Activated CD4-positive, alpha-beta T cell treated with anti-CD3 and anti-CD28 coated beads, Interleukin-2, amount 50 U/mL, for 1 hour (primary cell): ENCODE results near the gene TMEM62.
"Not testable (repeated sequence)": the region's sequence is repeated elsewhere in the genome, so short reads cannot be mapped to it uniquely, and the experiment has no call there.

Source experiments
- DNase-seq: peaks from one replicate; pipeline ENCODE4 v3.0.0-alpha.2; 2020

TMEM62 gene

DNA sequence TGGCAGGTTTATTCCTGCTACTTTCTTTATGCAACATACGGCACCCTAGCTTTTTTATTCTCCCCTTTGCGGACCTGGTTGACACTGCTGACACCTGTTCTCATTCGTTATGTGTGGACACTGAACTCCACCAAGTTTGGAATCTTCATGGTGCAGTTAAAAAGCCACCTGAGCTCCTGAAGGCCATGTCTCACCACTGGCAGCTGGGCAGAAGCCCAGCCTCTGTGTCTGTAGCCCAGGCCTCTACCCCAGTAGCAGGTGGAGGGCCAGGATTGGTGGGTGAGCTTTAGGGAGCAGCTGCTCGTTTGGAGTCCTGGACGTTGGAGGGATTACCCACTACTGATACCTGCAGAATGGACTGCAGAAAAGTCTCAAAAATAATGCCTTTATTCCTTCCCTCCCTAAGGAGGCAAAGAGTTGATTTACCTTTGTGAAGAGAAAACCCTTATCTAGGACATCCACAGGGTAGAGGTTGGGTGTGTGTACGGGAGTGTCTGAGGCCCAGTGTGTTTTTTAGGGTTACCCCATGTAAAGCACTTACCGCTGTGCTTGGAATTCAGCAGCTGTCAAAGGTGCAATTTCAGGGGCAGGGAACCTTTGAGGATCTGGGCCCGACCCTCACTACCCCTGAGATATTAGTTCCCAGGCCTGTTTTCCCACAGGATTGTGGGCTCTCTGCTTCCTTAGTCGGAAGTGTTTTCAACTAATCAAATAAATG is 51.2 kb downstream of the TMEM62 start:
- DNase-seq, result no peak

DNA sequence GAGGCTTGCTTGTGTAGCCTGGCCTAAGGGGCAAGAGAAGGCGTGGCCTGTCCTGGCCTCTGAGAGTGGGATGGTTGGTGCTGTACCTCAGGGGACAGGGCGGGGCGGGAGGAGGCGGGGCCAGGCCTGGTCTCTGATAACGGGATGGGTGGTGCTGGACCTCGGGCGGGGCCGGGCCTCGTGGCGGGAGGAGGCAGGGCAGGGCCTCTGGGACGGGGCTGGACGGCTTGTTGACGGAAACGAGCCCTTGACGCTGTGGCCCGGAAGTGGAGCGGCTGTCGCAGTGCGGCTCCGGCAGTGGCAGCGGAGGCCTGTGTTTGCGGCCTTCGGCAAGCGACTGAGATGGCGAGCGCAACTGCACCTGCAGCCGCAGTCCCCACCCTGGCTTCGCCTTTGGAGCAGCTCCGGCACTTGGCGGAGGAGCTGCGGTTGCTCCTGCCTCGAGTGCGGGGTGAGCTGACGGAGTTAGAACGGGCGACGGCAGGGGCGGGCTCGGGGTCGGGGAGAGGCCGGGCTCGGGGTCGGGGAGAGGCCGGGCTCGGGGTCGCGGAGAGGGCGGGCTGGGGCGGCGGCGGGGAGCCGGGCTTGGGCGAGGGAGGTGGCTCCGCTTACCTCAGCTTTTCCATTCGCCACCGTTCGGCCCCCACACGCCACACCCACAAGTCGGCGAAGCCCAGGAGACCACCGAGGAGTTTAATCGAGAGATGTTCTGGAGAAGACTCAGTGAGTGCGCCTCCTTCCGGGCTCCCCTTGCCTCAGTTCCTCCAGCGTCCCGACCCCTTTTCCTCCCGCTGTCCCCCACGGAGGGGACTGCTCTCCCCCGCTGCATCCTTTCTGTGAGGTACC is 52.0 kb downstream of the TMEM62 start, which contains the start of gene CCNDBP1:
Gene CCNDBP1, plus strand, starts transcription at position 247 of the 846 bp plus-strand sequence. Its CDS starts 96 bp downstream, at position 343.
- peak; percentile 79 for DNase-seq

DNA sequence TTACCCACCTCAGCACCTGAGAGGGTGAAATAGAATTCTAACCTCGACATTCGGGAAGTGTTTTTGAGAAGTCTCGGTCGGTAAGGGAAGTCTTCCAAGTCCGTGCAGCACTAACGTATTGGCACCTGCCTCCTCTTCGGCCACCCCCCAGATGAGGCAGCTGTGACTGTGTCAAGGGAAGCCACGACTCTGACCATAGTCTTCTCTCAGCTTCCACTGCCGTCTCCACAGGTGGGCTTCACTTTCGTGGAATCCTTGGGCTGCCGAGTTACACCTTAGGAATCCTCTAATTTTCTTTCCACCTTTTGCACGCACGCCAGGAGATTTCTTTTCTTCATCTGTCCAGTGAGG is 52.6 kb downstream of the TMEM62 start:
- DNase-seq, result no peak

DNA sequence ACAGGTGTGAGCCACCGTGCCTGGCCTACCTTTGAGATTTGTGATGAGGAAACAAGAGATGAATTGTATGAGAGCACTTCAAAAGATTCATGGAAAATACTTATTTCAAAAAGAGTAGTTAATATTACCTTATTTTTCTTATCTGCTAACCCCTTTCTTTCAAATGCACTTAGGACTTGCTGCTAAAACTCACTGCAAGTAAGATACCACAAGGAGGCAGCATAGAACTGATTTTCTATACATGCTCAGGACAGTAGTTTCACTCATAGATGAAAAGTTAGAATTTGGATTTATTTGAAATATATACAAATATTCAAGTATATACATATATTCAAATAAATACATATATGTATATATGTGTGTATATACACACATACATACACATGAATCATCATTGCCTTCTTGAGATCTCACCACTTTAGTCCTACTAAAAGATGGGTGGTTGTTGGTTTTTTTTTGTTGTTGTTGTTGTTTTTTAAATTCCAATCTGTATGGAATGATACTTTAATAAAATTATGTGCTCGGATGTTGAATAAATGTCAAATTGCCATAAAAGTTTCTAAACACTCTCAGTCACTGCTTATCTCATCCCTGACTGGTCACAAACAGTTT is 54.3 kb downstream of the TMEM62 start:
- no peak for DNase-seq

DNA sequence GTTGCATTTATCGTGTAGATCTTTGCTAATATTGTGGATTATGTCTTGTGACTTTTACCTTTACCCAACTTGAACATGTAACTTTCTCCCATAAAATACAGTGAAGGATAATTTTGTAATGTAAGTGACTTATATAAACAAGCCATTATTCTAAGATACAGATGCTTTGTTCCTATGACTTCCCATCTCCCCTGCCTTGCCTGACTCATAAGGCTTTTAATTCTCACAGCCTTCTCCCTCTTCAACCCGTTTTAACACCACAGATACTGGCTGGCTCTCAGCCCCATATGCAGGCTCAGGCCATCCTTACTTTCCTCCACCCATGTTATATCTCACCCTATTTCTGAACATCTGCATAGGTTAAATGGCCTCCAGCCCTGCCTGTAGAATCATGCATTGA is 55.9 kb downstream of the TMEM62 start:
- DNase-seq, result no peak

DNA sequence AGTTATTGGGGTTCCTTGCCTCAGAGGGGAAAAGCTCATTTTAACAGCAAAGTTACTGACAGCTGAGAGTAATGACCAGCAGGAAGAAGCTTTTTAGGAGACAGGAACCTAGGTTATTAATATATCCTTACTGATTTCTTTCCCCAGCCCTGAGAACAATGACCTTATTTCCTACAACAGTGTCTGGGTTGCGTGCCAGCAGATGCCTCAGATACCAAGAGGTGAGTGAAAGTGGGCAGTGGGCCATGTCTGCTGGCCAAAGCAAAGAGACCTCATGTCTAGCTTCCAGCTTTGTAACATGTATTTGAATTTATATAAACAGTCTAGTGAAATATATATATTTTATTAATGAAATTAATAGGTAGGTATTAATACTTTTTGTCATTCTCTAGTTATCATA is 56.8 kb downstream of the TMEM62 start:
- DNase-seq, result no peak

DNA sequence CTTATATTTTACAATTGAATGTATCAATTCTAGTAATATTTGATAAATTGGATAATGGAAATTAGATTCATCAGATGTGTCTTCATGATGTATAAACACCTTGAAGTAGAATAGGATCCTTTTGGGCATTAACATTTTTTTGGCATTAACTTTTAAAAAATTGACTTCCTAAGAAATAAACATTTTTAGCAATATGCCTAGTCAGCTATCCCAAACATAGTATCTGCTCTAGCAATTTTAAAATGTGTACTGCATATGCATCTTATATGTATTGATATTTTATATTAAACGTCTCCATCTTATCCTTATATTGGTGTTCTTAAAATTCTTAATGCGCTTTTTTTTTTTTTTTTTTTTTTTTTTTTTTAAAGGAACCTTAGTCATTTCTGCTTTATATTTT is 60.3 kb downstream of the TMEM62 start:
- DNase-seq, result no peak

DNA sequence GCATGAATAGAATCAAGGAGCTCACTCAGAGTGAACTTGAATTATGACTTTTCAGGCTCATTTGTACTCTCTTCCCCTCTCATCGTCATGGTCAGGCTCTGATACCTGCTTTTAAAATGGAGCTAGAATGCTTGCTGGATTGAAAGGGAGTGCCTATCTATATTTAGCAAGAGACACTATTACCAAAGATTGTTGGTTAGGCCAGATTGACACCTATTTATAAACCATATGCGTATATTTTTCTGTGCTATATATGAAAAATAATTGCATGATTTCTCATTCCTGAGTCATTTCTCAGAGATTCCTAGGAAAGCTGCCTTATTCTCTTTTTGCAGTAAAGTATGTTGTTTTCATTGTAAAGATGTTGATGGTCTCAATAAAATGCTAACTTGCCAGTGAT is 61.4 kb downstream of the TMEM62 start:
- no peak for DNase-seq

DNA sequence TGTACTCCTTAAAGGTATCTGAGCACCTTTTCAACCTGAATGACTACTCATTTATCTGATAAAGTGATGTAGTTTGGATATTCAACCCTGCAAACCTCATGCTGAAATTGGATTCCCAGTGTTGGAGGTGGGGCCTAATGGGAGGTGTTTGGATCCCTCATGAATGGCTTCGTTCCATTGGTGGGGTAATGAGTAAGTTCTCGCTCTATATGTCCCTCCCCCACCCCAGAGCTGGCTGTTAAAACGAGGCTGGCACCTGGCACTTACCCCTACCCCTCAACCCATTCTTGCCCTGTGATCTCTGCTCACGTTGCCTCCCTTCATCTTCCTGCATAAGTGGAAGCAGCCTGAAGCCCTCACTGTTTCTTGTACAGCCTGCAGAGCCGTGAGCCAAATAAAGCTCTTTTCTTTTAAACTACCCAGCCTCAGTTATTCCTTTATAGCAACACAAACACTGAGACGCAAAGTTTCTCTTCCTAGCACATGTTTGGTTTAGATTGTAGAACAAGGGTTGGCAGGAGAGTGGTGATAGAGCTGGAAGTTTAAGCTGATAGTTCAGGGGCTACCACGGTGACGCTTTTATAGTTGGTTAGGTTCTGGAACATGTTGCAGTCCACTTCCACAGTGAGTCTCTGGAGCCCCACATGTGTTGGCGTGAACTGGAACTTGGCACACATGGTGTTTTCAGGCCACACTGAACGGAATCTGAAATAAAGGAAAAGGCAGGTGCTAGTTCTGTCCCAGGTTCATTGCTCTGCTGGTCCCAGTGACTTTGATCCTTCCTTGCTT is 63.6 kb downstream of the TMEM62 start:
- DNase-seq, result no peak

DNA sequence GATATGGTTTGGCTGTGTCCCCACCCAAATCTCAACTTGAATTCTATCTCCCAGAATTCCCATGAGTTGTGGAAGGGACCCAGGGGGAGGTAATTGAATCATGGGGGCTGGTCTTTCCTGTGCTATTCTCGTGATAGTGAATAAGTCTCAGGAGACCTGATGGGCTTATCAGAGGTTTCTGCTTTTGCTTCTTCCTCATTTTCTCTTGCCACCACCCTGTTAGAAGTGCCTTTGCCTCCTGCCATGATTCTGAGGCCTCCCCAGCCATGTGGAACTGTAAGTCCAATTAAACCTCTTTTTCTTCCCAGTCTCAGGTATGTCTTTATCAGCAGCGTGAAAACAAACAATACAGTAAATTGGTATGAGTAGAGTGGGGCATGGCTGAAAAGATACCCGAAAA is 64.4 kb downstream of the TMEM62 start:
- DNase-seq, result not testable (repeated sequence)

DNA sequence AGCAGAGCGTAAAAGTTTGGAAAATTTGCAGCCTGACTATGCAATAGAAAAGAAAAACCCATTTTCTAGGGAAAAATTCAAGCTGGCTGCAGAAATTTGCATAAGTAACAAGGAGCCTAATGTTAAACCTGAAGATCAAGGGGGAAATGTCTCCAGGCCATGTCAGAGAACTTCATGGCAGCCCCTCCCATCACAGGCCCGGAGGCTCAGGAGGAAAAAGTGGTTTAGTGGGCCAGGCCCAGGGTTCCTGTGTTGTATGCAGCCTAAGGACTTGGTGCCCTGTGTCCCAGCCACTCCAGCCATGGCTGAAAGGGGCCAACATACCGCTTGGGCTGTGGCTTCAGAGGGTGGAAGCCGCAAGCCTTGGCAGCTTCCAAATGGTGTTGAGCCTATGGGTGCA is 65.2 kb downstream of the TMEM62 start:
- DNase-seq, result not testable (repeated sequence)

DNA sequence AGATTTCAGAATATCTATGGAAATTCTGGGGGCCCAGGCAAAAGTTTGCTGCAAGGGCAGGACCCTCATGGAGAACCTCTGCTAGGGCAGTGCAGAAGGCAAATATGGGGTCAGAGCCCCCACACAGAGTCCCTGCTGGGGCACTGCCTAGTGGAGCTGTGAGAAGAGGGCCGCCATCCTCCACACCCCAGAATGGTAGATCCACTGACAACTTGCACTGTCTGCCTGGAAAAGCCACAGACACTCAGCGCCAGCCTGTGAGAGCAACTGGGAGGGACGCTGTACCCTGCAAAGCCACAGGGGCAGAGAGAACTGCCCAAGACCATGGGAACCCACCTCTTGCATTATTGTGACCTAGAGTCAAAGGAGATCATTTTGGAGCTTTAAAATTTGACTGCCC is 65.6 kb downstream of the TMEM62 start:
- DNase-seq, result no peak

DNA sequence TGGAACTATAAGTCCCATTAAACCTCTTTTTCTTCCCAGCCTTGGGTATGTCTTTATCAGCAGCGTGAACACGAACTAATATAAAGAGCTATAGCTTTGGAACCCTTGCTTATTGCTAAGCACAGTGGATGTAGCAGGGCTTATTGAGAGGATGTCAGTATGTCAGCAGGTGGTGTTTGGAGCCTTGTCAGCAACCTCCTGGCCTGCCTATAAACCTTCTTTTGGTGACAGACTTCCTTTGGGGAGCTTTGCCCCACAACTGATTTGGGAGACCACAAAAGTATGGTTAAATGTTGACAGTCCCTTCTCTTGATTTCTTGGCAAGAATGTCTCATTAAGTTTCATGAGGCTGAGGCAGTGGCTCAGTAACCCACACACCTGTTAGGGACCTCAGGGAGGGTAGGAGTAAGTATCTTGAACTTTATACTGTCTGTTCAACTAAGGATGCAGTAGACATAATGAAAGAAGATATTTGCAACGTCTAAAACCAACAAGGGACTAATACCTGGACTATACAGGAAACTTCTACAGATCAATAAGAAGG is 66.6 kb downstream of the TMEM62 start:
- no peak for DNase-seq

DNA sequence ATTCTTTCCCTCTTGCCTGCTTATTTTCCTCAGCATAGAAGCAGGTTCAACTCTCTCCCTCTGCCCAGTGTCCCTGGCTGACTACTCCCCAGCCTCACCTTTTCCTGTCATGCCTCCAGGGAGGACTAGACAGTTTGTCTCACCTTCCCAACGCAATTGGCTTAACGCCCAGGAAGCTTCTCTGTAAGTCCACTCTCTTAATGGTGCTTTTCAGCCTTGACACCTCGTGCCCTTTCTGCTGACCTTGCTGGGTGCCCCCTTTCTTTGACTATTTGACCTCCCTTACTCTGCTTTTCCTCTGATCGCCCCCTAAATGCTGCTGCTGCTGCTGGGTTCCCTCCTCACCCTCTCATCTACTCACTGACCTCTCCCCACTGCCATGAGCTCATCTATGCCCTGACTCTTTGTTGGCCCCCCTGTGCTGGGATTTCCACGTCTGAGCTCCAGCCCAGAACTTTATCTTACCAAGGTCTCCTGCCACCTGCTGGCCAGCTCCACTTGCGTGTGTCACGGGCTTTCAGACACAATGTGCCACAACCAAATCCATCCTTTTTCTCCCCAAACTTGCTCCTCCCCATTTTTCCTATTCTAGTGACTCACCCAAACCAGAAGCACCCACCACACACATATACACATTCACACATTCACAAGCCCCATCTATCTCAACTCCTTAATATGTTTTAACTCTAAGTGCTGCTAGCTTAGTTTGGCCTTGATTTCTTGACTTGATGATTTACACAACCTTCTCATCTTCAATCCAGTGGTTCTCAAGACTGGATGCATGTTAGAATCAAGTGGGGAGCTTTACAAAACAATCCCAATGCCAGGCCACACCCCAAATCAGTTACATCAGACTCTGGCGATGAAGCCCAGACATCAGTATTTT is 70.9 kb downstream of the TMEM62 start:
- peak; percentile 48 for DNase-seq

DNA sequence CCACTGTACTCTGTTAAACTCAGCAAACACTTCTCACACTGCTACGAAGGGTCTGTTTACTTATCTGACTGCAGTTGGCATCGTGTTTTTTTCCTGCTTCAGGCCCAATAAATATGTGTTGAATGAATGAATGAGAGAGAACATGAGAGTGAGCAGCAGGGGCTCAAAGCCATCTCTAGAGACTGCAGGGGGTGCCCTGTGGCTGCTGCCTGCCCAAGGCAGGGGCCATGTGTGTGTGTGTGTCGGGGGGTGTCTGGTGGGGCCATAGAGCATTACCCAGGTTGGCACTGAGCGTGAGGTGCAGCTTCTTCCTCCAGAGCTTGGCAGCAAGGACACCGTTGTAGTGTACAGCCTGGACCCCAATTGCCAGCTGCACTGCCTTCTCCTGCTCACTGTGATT is 72.7 kb downstream of the TMEM62 start:
- no peak for DNase-seq

DNA sequence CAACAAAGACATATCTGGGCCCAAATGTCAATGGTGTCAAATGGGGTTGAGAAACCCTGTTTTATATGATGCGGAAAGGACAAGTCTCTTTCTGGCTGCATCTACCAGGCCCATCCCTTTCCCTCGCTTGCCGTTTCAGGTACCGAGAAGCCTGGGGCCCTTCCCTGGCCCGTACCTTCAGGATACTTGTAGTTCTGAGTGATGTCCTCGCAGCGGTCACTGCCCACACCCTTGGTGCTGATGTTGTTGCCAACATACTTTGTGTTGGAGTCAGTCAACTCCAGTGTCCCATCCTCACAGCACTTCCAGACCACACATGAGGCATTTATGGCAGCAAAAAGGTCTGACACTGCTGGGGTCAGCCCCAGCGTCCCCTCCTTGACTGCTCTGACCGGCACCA is 73.6 kb downstream of the TMEM62 start:
- no peak for DNase-seq

DNA sequence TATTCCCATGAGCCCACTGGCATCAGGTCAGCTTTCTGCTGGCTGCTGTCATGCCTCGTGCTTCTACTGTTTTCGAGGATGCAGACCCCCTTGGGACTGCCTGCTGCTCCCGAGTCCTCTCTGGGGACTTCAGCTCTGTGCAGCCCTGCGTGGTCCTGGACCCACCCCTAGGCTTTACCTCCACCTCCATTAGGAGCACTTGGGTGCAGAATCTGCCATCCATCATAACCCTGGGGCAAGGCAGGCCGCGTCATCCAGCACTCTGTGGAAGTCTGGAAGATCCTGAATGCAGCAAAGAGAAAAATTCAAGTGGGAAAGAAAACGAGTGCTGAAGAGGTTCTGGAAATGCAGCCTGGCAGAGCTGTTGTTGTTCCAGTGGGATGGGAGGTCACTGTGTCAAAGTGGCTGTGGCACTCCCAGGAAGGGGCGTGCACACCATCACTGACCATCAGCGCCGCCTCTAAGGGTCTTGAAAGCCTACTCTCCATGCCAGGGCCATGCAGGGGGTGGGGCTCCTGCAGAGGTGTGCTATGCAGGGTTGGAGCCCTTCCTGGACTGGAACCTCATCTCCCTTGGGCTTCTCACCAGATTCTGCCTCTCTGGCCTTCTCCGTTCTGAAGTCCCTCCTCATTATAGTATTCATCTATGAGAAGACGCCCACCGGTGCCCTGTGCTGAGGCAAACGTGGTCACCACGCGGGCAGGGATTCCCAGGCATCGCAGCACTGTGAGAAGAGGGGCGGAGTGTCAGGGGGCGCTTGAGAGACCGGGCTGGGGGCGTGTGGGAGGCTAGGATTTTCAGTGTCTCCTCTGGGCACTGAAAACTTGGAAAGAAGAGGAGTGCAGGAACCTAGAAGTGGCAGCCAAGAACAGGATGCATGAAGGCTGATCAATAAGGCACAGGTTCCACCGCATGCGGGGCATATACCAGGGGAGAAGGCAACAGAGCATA is 74.9 kb downstream of the TMEM62 start:
- DNase-seq, result no peak

DNA sequence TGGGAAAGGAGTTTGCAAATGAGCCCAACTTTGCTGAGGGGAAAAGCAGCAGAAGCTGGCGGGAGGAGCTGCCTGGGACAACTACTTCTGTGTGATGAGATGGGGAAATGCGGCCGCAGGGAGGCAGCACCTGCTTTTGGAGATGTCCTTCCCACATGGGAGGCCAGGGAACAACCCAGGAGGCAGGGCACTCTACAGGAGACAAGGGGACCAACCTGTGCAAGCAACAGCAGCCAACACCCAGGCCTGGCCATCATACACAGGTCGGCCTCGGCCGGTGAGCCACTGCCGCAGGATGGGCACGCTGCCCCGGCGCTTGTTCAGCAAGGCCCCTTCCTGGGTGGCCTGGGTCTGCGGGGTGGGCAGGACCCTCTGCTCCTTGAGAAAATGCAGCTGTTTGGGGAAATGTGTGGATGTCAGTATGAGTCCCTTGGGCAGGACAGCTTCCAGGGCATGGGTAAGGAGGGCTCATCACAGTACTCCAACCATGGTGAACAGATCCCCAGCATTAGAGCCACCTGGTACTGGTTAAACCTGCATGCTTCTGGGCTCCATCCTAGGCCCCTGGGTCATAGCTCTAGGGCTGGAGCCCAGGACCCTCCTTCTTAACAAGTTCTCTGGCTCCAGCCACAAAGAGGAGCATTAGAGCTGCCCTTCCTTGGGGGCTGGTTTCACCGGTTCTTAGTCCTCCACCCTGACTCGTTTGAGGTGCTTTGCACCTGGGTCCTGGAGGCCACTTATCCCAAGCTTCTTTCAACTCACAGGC is 75.9 kb downstream of the TMEM62 start:
- DNase-seq, result no peak

DNA sequence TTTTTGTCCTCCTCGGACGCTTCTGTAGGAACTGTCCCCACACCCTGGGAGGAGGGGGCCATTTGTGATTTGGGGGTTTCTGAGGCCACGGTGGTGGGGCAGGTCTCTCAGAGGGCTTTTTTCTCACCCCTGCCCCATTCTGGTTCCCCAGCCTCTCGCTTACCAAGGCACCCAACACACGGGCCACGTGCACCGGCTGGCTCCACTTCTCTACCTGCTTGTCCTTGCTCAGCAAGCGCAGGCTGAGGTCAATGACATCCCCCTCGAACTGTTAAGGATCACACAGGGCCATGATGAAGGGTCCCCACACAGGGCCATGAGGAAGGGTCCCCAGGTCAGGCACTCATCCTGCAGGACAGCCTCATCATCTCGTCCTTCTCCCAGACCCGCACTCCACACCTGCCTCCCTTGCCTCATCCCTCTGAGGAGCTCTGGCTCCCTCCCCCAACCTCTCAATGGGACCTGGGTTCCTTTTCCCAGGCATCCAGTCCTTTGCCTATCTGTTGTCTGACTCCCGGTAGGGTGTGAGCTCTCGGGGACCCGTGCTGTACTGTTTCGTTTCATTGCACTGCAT is 76.9 kb downstream of the TMEM62 start:
- DNase-seq, result no peak
